Measurements from ENCODE around the gene TRAPPC3.

The TRAPPC3 gene

DNA sequence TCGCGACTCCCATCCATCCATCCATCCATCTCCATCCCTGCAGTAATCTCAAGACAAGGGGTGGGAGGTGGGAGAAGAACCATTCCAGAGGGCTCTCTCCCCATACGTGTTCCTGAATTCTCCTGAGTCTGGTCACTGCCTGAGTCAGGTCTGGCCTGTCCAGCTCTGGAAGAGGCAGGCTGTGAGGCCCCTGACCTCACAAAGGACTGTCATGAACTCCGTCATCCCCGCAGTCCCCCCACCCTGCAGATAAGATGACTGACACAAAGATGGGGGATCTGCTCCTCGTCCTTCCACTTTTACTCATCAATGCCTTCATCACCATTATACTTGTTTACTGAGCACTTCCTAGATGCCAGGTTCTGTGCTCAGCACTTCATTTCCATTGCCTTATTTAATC is 5.0 kb upstream of the TRAPPC3 start:
- no peak for DNase-seq (ENCODE audit: low read depth in 4 of 4, low spot score in 1 of 4)

DNA sequence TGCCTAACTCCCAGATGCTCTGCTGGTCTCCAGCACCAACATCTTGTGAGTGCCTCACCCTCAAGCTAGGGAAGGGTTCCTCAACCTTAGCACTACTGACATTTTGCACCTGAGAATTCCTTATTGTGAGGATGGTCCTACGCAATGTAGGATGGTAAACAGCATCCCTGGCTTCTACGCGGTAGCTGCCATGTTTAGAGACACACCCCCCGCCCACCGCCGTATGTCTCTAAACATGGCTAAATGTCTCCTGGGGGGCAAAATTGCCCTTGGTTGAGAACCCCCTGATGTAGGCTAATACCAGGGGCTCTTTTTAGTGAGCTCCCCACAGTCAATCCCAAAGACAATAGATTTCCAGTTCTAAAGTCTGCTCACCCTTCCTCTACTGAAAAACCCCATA is 4.2 kb upstream of the TRAPPC3 start:
- no peak for DNase-seq (ENCODE audit: low read depth in 4 of 4, low spot score in 1 of 4)

DNA sequence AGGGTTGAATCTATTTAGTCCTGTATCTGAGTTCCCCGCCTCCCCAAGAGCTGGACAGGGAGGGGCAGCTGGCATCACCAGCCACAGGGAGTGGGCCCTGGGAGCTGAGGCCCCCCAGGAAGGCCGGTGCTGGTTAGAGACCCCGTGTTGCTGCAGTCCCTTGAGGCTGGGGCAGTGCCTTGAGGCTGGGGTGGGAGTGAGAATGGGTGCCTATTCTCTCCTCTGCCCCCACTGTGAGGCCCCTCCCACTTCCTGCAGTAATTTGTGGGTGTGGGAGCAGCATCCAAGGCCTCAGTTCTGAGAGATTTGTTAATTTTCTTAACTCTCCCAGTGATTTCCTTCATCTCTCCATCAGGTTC is 2.5 kb upstream of the TRAPPC3 start:
- DNase-seq (ENCODE audit: low read depth in 4 of 4, low spot score in 1 of 4), result no peak

DNA sequence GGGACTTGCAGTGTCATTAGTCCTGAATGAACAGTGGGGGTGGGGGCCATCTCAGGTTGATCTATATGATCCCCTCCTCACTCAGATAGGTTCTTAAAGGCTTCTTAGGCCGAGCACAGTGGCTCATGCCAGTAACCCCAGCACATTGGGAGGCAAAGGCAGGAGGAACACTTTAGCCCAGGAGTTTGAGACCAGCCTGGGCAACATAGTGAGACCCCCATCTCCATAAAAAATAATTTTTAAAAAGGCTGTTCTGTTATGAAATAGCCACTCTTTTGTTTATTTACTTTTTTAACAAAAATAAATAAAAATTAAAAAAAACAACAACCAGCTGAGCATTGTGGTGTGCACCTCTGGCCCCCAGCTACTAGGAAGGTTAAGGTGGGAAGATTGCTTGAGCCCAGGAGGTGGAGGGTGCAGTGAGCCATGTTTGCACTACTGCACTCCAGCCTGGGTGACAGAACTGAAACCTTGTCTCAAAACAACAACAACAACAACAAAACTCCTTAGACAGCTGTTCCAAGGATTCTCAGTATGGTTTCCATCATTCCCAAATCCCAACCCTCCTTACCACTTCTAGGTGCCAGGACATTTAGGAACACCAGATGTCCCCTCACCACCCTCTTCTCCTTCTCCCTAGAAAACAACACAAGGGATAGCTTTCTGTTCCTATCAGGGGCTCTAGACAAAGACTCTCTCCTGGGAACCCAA is 2.0 kb upstream of the TRAPPC3 start:
- DNase-seq (ENCODE audit: low read depth in 4 of 4, low spot score in 1 of 4), result no peak

DNA sequence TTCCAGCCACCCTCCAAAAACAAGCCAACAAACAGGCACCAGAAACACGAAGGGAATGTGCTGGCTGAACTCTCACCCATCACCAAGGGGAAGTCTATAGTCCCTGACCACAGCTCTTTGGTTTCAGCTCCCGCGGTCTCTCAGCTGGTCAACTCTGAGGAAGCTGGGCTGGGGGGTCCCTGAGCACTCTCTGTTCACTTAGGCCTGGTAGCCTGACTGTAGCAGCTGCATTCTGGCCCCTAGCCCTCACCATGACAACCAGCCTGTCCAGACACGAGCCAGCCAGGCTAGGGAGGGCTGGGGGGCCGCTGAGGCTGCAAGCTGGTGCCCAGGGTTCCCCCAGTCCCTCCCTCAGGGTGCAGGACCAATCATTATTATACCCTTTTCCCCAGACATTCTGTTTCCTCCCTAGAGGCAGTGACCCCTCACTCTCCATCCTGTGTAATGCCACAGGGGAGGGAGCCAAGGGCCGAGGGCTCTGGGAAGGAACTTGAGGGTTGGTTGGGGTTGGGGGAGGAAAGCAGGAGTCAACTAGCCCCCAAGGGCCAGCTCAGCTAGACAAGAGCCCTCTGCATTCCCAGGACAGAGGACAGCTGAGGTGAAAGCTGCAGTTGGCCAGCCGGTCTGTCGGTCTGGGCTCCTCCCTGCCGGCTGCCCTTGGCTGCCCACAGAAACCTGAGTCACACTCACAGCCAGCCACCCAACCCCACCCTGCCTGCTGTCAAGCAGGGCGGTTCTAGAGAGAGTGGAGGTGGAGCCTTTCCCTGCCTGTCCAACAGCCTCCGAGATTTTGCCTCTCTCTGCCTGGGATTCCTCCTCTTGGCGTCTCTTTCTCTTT is 1.2 kb upstream of the TRAPPC3 start:
- peak in 1 of 4 experiments; percentile 69 for DNase-seq (ENCODE audit: low read depth in 4 of 4, low spot score in 1 of 4)

DNA sequence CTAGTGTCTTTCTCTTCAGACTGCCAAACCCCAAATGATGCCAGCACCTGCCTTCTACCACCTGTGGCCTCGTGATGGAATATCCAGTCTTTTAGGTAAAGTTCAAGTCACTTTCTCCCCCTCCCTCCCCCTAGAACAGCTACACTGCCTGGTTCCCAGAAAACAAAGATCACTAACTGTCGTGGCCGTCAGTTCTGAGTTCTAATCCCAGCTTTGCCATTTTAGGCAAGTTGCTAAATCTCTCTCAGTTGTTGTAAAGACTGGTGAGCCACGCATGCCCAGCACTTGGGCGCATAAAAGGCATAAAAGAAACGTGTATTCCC is 648 bp upstream of the TRAPPC3 start:
- no peak for DNase-seq (ENCODE audit: low read depth in 4 of 4, low spot score in 1 of 4)

DNA sequence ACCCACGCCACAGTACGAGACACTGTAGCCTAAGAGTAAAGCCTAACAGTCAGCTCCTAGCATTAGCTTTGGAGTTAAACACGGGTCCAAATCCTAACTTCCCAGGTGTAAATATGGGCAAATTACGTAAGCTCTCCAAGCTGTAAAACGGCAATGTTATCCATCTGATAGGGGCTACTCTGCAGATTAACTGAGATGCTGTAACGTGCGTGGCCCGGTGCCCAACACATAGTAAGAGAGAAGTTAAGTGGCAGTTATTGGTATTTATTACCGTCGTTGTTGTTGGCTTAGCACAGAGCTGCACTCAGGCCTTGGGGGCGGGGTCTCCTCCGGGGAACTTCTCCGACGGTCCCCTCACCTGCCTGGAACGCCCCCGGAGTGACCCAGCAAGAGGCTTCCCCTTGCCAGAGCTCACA is 457 bp downstream of the TRAPPC3 start:
- DNase-seq (ENCODE audit: low read depth in 4 of 4, low spot score in 1 of 4), result no peak

DNA sequence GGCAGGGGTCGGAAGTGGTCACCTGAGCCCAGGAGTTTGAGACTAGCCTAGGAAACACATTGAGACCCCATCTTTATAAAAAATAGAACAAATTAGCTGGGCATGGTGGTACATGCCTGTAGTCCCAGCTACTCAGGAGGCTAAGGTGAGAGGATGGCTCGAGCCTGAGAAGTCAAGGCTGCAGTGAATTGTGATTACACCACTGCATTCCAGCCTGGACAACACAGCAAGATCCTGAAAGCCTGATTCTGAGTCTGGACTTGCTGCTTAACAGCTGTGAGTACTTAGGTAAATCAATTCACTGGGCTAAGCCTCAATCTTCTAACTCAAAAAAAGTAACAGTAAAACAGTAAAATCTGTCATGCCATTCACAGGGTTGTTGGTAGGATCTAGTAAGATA is 4.9 kb downstream of the TRAPPC3 start:
- DNase-seq (ENCODE audit: low read depth in 4 of 4, low spot score in 1 of 4), result no peak

DNA sequence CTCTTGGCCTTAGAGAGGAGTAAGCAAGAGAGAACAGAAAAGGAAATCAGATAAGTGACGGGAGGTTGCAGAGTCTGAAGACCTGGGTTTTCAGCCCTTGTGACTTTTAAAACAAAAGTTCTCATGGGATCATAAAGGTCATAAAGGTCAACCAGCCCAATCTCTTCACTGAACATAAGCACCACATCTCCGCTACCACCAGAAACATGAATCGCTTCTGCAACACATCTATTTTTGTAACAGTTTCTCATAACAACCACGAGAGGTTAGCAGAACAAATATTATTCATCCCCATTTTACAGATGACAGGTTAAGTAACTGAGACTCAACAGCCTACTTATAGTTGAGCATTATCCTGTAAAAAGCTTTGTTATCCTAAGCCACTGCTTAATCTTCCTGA is 5.9 kb downstream of the TRAPPC3 start:
- DNase-seq (ENCODE audit: low read depth in 4 of 4, low spot score in 1 of 4), result no peak

DNA sequence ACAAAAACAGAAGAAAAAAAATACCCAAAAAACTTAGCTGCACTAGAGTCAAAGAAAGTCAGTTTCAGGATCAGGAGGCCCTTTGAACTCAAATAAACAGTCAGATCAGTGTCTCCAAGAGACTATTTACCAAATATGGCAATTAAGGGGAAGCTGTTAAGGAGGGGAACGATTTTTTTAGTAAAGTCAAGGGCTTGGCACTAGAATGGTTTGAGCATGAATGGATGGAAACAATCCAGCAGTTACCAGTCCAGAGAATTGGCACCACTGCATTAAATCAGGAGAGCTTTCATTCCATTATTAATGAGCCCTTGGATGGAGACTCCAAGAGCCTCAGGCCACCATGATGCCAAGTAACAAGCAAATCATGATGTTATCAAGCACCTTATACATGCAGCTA is 7.2 kb downstream of the TRAPPC3 start:
- no peak for DNase-seq (ENCODE audit: low read depth in 4 of 4, low spot score in 1 of 4)

DNA sequence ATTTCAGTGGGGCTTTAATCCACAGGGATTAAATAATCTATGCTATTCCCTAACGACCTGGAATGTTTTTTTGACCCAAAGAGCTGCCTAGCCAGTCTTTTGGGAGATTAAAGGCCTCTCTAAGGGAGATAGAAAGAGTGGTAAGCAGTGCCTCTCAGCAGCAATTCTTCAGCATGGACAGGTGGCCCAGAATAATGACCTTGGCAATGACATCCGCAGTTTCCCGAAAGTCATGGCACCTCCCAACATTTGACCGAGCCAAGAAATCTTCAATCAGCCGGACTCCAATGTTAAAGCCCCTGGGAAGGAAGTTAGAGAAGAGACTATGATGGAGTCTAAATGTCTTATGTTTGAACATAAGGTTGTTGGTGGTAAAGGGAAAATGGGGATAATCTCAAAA is 9.8 kb downstream of the TRAPPC3 start:
- no peak for DNase-seq (ENCODE audit: low read depth in 4 of 4, low spot score in 1 of 4)

DNA sequence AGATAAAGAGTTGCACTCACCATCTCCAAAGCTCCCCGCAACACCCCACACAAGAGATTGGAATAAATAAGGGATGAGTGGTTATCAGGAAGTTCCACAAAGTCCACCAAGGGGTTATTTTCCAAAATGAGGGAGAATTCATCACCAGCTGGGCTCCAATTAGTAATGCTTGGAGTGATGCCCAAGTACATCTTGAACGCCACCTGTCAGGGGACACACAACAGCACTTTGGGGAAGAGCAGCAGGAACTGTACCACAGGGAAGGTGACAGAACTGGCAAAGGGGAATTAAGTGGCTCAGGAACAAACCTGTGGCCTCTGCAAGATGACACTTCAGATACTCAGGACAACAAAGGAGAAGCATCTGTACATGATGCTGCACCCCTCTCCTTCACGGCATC is 11.5 kb downstream of the TRAPPC3 start:
- DNase-seq (ENCODE audit: low read depth in 4 of 4, low spot score in 1 of 4), result no peak

DNA sequence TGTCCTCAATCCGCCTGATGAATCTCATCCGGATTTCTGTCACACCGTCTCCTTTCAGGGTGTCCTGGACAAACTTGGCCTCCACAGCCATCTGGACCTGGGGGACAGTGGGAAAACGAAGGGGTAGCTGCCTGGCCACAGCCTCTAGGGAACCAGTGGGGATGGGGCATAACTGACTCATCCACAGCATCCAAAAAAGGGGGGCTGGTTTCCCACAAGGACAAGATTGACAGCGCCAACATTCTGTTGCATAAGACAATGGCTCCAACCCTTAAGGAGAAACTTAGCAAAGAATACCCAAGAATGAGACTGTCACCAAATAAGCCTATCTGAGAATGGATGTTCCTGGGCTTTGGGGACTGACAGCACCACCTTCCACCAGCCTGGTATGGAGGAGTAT is 12.1 kb downstream of the TRAPPC3 start:
- DNase-seq (ENCODE audit: low read depth in 4 of 4, low spot score in 1 of 4), result no peak

DNA sequence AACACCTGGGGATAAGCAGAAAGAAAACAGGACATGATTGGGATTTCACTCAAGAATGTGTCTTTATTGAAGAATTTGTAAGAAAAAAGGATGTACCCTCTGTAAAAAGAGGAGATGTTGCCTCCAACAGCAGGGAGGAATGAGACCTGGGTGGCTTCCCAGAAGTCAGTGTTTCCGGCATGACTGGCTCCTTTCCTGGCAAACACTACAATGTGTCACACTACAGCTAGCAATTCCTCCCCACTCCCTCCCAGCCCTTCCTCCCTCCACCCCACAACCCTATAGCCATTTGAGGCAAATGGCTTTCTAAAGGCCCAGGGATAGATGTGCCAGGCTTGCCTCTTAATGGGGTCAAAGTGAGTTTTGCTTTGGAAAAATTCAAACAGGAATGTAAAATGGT is 12.8 kb downstream of the TRAPPC3 start:
- DNase-seq (ENCODE audit: low read depth in 4 of 4, low spot score in 1 of 4), result no peak

DNA sequence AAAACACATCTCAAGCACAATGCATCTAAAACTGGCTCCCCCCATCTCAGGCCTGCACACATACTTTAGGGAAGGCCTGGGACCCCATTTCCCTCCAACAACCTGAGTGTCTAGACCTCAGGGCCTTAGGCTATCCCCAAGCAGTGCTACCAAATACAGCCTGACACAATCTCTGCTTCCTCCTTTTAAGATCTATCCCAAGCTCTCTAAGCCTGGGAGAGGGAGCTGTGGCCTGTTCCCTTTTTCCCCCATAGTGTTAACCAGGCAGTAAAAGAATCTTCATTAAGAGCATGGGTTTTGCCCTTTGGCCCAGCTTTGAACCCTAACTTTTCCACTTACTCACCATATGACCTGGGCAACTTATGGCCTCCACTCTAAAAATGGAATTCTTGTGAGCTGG is 13.5 kb downstream of the TRAPPC3 start:
- no peak for DNase-seq (ENCODE audit: low read depth in 4 of 4, low spot score in 1 of 4)

DNA sequence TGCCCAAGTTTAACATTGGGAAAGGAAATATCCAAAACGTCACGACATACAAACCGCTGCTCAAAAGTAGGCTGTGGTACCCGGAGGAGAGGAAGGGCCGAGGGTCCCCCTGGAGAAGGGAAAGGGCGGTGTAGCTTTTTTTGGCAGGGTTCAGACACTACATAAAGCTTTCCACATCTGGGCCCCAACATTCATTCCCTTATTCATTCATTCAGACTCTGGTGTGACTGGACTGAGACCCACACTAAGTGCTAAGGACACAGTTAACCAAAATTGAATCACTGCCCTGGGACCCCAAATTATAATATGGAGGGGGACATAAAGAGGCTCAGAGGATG is 14.0 kb downstream of the TRAPPC3 start:
- DNase-seq (ENCODE audit: low read depth in 4 of 4, low spot score in 1 of 4), result no peak

DNA sequence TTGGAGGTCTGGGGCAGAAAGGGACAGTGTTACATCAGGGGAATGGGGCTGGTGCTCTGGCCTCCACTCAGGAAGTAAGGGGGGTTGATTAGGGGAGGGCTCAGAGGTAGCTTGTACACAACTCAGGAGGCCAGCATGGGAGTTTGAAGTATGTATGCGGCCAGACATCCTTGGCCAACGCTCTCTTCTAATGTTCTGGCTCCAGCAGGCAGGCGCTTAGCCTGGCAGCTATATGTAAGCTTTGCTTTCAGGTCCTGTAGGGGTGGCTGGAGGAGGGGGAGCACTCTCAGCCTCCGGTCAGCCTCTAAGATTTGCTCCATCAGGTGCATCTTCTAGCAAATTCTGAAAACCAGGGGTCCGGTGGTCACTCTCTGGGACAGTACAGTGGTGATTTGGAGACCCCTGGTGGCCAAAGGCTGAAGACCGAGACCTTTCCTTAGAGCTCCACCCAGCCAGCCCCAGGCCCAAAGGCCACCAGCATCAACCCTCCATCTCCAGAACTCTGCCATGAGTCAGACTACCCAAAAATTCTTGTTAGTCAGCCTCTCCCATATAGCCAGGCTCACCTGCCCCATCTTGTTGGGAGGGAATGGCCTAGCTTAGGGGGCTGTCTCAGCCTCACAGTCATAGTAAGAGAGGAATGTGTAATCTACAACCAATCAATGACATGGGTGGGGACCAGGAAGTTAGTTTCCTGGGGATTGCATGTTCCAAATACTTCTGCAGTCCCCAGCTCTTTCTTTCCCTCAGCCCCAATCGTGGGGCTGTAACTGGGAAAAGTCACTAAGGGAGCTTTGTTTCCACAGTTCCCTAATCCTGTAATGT is 14.6 kb downstream of the TRAPPC3 start:
- no peak for DNase-seq (ENCODE audit: low read depth in 4 of 4, low spot score in 1 of 4)

DNA sequence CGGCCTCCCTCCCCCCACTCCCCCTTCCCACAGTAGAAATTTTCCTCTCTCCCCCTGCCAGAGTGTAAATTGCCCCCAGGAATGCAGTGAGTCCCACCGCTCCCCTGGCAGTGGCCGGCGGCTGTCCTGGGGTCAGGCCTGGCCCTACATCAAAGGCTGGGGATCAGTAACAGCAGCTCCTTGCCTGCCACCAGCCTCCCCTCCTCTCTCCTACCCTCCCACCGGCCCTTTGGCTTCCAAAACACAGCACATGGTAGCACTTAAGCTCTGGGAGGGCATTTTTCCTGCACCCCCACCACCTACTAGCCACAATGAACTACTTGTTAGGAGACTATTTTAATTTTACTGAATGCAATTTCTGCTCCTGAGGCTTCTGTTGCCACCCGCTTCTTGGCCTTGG is 15.3 kb downstream of the TRAPPC3 start:
- DNase-seq (ENCODE audit: low read depth in 4 of 4, low spot score in 1 of 4), result no peak

DNA sequence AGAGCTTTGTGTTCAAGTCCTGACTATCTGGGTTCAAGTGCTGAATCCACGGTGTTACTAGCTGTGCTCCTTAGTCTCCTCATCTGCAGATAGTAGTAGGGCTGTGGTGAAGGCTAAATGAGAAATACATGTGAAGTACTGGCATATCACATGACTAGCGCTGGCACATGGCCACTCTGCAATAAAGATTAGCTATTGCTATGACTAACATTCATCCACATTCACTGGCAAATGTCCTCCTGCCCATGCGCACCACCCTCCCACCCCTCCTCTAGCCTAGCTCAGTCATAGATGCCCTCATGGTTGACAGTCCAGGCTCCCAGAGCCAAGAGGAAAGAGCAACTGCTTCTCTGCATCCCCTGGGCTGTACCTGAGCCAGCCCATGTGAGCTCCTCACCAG is 15.8 kb downstream of the TRAPPC3 start:
- DNase-seq (ENCODE audit: low read depth in 4 of 4, low spot score in 1 of 4), result no peak

DNA sequence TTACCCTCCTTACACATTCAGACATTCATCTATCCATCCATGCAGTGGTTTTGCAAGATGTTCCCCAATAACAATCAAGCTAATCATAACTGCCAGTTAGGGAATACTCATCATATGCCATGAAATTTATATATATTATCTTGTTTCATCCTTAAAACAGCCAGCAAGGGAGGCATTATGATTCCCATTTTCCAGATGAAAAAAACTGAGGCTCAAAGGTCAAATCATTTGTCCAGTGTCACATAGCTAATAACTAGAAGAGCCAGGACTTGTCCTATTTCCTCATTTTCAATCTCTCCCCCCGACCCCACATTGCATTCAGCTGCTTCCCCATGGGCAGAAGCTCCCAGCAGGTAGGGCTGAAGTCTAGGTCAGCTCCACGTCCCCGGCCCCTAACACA is 17.3 kb downstream of the TRAPPC3 start:
- no peak for DNase-seq (ENCODE audit: low read depth in 4 of 4, low spot score in 1 of 4)

DNA sequence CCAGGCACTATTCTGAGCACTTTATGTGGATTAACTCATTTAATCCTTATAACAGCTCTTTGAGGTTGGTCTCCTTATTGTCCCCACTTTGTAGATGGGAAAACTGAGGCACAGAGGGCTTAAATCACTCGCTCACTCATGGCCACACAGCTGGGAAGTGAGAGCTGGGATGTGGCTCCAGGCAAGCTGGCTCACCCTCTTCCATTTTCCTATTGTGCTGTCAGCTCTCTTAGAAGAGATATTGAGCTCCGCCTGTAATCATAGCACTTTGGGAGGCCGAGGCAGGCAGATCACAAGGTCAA is 20.4 kb downstream of the TRAPPC3 start:
- no peak for DNase-seq (ENCODE audit: low read depth in 4 of 4, low spot score in 1 of 4)

DNA sequence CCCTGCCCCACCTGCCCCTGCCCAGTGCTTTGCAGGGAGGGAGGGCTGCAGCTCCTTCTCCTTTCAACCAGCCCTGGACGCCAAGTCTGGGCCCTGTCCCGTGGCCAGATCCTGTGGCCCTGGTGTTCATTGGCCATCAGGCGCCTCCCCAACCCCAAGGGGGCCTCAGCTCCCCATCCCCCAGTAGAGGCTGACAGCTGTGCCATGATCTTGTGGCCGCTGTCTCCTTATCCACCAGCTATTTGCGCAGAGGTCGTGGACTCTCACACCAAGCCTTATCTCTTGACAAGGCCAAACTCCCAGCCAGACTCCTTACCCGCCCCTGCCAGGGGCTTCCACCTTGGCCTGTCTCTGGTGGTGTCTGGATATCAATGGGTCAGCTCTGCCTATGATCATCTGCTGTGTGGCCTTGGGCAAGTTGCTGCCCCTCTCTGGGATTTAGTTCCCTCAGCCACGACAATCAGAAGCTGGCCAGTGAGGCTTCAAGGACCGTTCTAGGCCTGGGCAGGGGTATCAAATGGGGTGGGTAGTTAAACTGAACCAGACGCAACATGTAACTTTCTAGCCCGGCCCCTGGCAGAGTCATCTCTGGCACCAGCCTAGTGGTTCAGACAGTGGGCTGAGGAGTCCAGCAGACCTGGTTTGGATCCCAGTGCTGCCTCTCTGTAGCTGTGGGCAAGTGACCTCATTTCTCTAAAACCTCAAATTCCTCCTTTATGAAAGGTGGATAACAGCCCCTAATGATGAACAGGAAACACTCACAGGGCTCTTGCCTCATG is 21.0 kb downstream of the TRAPPC3 start:
- no peak for DNase-seq (ENCODE audit: low read depth in 4 of 4, low spot score in 1 of 4)

Data from stimulated activated CD4-positive, alpha-beta T cell treated with anti-CD3 and anti-CD28 coated beads, Interleukin-1b, Interleukin-23, amount 100 ng/mL, for 24 hours (primary cell).